Loucy (cell line): Measurements from ENCODE around the gene CCDC185.

ENCODE experiments used
- H2AFZ ChIP-seq: fragments of 200-600 bp; sonication (generic); 2 replicates; pipeline ENCODE4 v1.6.0; 2016; ENCODE audit warnings: antibody characterized with exemption, mild to moderate bottlenecking, low read length, moderate library complexity
- H3F3A ChIP-seq: fragments of 200-600 bp; 2 replicates; pipeline ENCODE4 v1.6.0; 2016; ENCODE audit warnings: antibody characterized with exemption, low read depth, mild to moderate bottlenecking
- H3K27me3 ChIP-seq: fragments of 200-600 bp; sonication (generic); 2 replicates; pipeline ENCODE4 v1.6.1; 2014; ENCODE audit warnings: low read length, mild to moderate bottlenecking; ENCODE audit not compliant: insufficient read depth, poor library complexity, severe bottlenecking
- H3K36me3 ChIP-seq: fragments of 200-600 bp; sonication (generic); 2 replicates; pipeline ENCODE4 v1.6.1; 2016; ENCODE audit warnings: low read length; ENCODE audit not compliant: insufficient read depth
- H3K4me1 ChIP-seq: fragments of 200-600 bp; sonication (generic); 2 replicates; pipeline ENCODE4 v1.5.1; 2014; ENCODE audit warnings: low read length, mild to moderate bottlenecking; ENCODE audit not compliant: insufficient read depth, poor library complexity, severe bottlenecking
- H3K4me2 ChIP-seq: fragments of 200-600 bp; sonication (generic); 2 replicates; pipeline ENCODE4 v1.6.0; 2014; ENCODE audit warnings: antibody characterized with exemption, low read length, low read depth, mild to moderate bottlenecking; ENCODE audit not compliant: poor library complexity, severe bottlenecking
- H3K4me3 ChIP-seq: fragments of 200-600 bp; sonication (generic); 2 replicates; pipeline ENCODE4 v1.5.1; 2014; ENCODE audit warnings: low read length, mild to moderate bottlenecking, mixed read lengths; ENCODE audit not compliant: poor library complexity, severe bottlenecking
- H3K79me2 ChIP-seq: fragments of 200-600 bp; sonication (generic); 2 replicates; pipeline ENCODE4 v1.6.1; 2014; ENCODE audit warnings: low read length; ENCODE audit not compliant: insufficient read depth
- H3K9ac ChIP-seq: fragments of 200-600 bp; sonication (generic); 2 replicates; pipeline ENCODE4 v1.6.0; 2014; ENCODE audit warnings: mild to moderate bottlenecking, low read depth, low read length, moderate library complexity; ENCODE audit not compliant: poor library complexity, severe bottlenecking
- H3K9me2 ChIP-seq: fragments of 200-600 bp; sonication (generic); replicated peaks from 2 replicates; pipeline ENCODE4 v1.6.1; 2016; ENCODE audit warnings: low read depth, low read length, mixed read lengths
- H3K9me3 ChIP-seq: fragments of 200-600 bp; sonication (generic); 2 replicates; pipeline ENCODE4 v1.6.1; 2014; ENCODE audit warnings: mild to moderate bottlenecking, antibody characterized with exemption, low read length, low read depth; ENCODE audit not compliant: insufficient read depth
- H4K20me1 ChIP-seq: fragments of 200-600 bp; sonication (generic); 2 replicates; pipeline ENCODE4 v1.6.0; 2014; ENCODE audit warnings: antibody characterized with exemption, low read length, mild to moderate bottlenecking; ENCODE audit not compliant: insufficient read depth, poor library complexity, severe bottlenecking
- EZH2phosphoT487 ChIP-seq: fragments of 200-600 bp; IDR thresholded peaks from 2 replicates; pipeline ENCODE4 v1.6.1; 2018; ENCODE audit warnings: antibody characterized with exemption, mild to moderate bottlenecking, moderate library complexity, borderline replicate concordance
- TF ChIP-seq, protein P1 (sequence below): fragments of 200-600 bp; sonication (generic); conservative IDR thresholded peaks from 2 replicates; pipeline ENCODE4 v1.5.1; 2014; ENCODE audit warnings: mild to moderate bottlenecking, antibody characterized with exemption, low read length

CCDC185 gene

DNA sequence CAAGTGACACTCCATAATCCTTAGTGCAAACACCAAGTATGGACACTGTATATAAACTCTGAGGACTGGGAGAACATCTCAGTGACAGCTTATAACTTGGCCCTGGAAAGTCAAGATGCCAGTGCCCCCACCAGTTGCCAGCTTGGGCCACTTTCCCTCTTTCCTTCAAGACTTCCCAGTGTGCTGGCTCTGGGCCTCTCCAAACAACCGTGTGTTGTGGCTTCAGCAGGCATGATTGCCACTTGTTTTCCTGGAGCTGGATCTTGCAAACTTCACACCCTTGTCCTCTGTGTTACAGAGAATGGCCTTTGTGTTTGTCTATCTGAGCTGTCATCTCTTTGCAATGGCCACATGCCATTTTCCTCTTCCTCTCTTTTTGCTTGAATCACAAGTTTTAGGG, 37.0 kb downstream of the CCDC185 start:
- H3K9me2 ChIP-seq: no peaks in the 10 kb centered on the region
- TF ChIP-seq, protein P1, sequence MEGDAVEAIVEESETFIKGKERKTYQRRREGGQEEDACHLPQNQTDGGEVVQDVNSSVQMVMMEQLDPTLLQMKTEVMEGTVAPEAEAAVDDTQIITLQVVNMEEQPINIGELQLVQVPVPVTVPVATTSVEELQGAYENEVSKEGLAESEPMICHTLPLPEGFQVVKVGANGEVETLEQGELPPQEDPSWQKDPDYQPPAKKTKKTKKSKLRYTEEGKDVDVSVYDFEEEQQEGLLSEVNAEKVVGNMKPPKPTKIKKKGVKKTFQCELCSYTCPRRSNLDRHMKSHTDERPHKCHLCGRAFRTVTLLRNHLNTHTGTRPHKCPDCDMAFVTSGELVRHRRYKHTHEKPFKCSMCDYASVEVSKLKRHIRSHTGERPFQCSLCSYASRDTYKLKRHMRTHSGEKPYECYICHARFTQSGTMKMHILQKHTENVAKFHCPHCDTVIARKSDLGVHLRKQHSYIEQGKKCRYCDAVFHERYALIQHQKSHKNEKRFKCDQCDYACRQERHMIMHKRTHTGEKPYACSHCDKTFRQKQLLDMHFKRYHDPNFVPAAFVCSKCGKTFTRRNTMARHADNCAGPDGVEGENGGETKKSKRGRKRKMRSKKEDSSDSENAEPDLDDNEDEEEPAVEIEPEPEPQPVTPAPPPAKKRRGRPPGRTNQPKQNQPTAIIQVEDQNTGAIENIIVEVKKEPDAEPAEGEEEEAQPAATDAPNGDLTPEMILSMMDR: no peak
- no peak for TF ChIP-seq EZH2phosphoT487
- H4K20me1 ChIP-seq: no peaks in the 10 kb centered on the region
- no peak overlapping the region for H3K4me2 ChIP-seq
- H3K9ac ChIP-seq: no peak overlapping the region
- H3K27me3 ChIP-seq: no peaks in the 10 kb centered on the region
- H2AFZ ChIP-seq: no peak overlapping the region
- no peak overlapping the region for H3K4me3 ChIP-seq
- no peaks in the 10 kb centered on the region for H3K79me2 ChIP-seq
- no peaks in the 10 kb centered on the region for H3K9me3 ChIP-seq
- H3K4me1 ChIP-seq: no peaks in the 10 kb centered on the region
- H3F3A ChIP-seq: no peaks in the 10 kb centered on the region
- H3K36me3 ChIP-seq: no peaks in the 10 kb centered on the region

- no peak overlapping the region for H3K4me2 ChIP-seq
- TF ChIP-seq EZH2phosphoT487: no peak
- TF ChIP-seq, protein P1: no peak
- H4K20me1 ChIP-seq: no peaks in the 10 kb centered on the region
- no peaks in the 10 kb centered on the region for H3K79me2 ChIP-seq
- no peak overlapping the region for H2AFZ ChIP-seq
- H3K9ac ChIP-seq: no peak overlapping the region
- no peaks in the 10 kb centered on the region for H3K36me3 ChIP-seq
- H3K4me3 ChIP-seq: no peak overlapping the region
- no peaks in the 10 kb centered on the region for H3K4me1 ChIP-seq
- no peaks in the 10 kb centered on the region for H3F3A ChIP-seq
- H3K9me2 ChIP-seq: no peaks in the 10 kb centered on the region
- H3K27me3 ChIP-seq: no peaks in the 10 kb centered on the region
- H3K9me3 ChIP-seq: no peaks in the 10 kb centered on the region
Observed at GRCh38 chr1:223437151-223437550, 43.9 kb downstream of the CCDC185 start.

DNA sequence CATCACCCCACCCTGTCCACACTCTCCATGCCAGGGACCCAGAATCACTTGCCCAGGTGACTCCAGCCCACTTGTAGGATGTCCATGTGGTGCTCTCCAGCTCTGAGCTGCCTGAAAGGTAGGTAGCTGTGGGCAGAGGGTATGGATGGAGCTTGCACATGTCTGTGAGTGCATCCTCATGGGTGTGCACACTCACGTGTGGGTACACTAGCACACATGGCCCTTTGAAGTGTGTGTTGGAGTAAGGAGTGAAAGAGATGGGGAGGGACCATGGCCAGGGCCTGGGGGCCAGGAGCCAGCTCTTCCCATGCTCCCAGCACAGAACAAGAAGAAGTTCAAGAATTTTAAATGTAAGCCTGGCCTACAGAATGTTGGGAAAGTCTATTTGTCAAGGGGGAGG, 50.2 kb downstream of the CCDC185 start:
- Histone ChIP-seq H3K4me3 (no peak overlapping the region), H3K4me1 (no peaks in the 10 kb centered on the region), H3K9ac (no peak overlapping the region), H3K36me3 (no peaks in the 10 kb centered on the region), H3K9me3 (peaks cover 4% of the 10 kb centered on the region; the same call in 1 of the 2 replicates), H3K27me3 (no peaks in the 10 kb centered on the region), H2AFZ (no peak overlapping the region), H3K79me2 (no peaks in the 10 kb centered on the region), H3F3A (no peaks in the 10 kb centered on the region), H3K4me2 (no peak overlapping the region), H4K20me1 (no peaks in the 10 kb centered on the region), H3K9me2 (no peaks in the 10 kb centered on the region)
- TF ChIP-seq, protein P1: no peak
- no peak for TF ChIP-seq EZH2phosphoT487
